ENCODE data around the gene NKX1-1.
"Not testable (repeated sequence)": the region's sequence is repeated elsewhere in the genome, so short reads cannot be mapped to it uniquely, and the experiment has no call there.

NKX1-1 gene

DNA sequence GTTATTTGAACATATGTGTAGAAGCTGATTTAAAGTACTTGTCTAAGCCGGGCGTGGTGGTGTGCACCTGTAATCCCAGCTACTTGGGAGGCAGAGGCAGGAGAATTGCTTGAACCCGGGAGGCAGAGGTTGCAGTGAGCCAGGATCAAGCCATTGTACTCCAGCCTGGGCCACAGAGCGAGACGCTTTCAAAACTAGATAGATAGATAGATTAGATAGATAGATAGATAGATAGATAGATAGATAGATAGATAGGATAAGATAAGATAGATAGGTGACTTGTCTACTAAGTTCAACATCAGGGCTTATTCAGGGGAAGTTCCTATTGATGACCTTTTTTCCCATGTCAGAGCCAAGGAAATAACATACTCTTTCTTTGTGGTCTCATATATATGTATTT lies 12.9 kb downstream of the NKX1-1 start:
- H3K27me3 ChIP-seq (ENCODE audit: control insufficient read depth, insufficient read depth, low read length); H3K27ac ChIP-seq (ENCODE audit: low read length); H3K4me1 ChIP-seq (ENCODE audit: control insufficient read depth, low read depth, low read length); H3K36me3 ChIP-seq (ENCODE audit: control insufficient read depth, low read depth, low read length); H3K9ac ChIP-seq (ENCODE audit: low read length); H3K4me3 ChIP-seq (ENCODE audit: low read length): not testable (repeated sequence)
- peaks cover 15% of the 10 kb centered on the region for H3K9me3 ChIP-seq (ENCODE audit: control insufficient read depth, low read depth, low read length)

- Histone ChIP-seq H3K27ac (ENCODE audit: low read length) (no peak overlapping the region), H3K9me3 (ENCODE audit: control insufficient read depth, low read depth, low read length) (no peaks in the 10 kb centered on the region), H3K27me3 (ENCODE audit: control insufficient read depth, insufficient read depth, low read length) (no peaks in the 10 kb centered on the region), H3K4me3 (ENCODE audit: low read length) (no peak overlapping the region), H3K4me1 (ENCODE audit: control insufficient read depth, low read depth, low read length) (no peaks in the 10 kb centered on the region), H3K9ac (ENCODE audit: low read length) (no peak overlapping the region), H3K36me3 (ENCODE audit: control insufficient read depth, low read depth, low read length) (peaks cover 9% of the 10 kb centered on the region)
These were observed 20.6 kb downstream of the NKX1-1 start for GRCh38 chr4:1385373-1386340.

GRCh38 chr4:1384675-1385372 lies 21.4 kb downstream of the NKX1-1 start:
- Histone ChIP-seq H3K4me1 (ENCODE audit: control insufficient read depth, low read depth, low read length) (no peaks in the 10 kb centered on the region), H3K36me3 (ENCODE audit: control insufficient read depth, low read depth, low read length) (peaks cover 9% of the 10 kb centered on the region), H3K27me3 (ENCODE audit: control insufficient read depth, insufficient read depth, low read length) (no peaks in the 10 kb centered on the region), H3K9ac (ENCODE audit: low read length) (no peak overlapping the region), H3K9me3 (ENCODE audit: control insufficient read depth, low read depth, low read length) (no peaks in the 10 kb centered on the region), H3K27ac (ENCODE audit: low read length) (no peak overlapping the region), H3K4me3 (ENCODE audit: low read length) (no peak overlapping the region)

DNA sequence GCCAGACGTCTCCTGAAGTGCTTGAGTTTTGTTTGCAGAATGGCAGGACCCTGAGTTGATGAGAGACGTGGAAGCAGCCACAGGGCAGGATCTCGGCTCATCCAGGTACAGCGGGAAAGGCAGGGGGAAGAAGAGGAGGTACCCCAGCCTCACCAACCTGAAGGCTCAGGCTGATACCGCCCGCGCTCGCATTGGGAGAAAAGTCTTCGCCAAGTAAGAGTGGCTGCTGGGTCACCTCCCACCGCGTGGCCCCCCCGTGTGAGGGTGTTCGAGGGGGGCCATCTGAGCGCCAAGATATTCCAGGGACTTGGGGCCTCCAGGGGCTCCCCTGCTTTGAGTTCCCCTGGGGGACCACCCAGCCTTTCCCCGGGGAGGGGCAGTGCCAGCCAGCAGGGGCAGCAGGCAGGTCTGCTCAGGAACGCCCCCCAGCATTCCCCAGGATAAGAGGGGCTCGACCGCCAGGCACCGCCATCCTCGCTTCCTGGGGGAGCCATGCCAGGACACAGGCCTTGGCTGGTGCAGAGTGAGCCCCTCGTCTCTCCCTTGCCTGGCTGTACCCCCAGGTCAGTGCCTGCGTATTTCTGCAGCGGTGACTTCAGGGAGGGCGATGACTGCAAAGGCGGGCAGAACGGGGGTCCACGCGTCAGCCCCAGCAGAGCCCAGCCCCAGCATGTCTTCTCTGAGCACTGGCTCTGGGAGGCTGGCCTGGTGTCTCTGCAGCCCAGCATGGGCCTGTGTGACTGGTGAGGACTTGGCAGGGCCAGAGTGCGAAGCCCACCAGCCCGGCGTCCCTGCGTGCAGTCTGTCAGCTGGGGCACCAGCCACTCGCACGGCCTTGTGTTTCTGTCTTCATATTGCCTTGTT lies 22.3 kb downstream of the NKX1-1 start:
- Histone ChIP-seq H3K4me3 (ENCODE audit: low read length) (no peak overlapping the region), H3K36me3 (ENCODE audit: control insufficient read depth, low read depth, low read length) (peaks cover 9% of the 10 kb centered on the region)

DNA sequence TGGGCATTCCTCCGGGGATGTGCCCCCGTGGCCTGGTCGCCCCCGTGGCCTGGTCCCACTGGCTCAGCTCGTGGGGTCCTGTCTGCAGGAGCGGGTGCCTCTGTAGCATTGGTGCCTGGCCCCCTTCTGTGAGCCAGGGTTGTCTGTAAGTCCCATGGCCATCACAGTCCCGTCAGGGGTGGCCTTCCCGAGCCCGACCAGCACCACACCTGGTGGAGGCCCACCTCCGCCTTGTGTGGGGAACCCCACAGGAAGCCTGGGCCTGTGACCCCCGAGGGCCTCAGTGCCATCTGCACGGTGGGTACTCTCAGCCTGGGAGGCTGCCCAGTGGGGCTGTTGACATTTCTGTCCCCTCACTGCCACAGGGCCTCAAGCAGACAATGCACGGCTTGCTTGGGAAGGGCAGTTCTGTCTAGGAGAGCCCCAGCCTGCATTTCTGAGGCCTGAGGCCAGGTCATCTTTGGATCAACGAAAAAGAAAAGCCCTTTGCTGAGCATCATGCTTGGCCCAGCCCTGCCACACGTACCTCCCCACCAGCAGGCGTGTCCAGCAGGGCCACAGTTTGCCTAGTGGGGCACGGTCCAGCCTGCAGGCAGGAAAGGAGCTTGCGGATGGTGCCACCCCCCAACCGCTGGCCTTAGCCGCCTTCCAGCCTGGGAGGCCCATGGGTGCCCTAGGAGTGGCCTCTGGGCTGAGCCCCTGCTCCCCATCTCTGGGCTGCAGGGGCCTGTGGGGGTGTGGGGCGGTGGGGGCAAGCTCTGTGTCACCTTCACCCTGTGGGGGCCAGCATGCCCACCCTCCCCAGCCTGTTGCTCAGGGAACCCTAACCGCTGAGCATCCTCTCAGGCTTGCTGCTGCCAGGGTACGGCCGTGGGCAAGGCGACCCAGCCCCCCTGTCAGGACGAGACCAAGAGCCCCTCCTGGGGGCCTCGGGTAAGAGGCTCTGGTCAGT lies 23.2 kb downstream of the NKX1-1 start:
- Histone ChIP-seq H3K27ac (ENCODE audit: low read length) (no peak overlapping the region), H3K4me3 (ENCODE audit: low read length) (no peak overlapping the region), H3K9ac (ENCODE audit: low read length) (no peak overlapping the region), H3K27me3 (ENCODE audit: control insufficient read depth, insufficient read depth, low read length) (no peaks in the 10 kb centered on the region), H3K9me3 (ENCODE audit: control insufficient read depth, low read depth, low read length) (no peaks in the 10 kb centered on the region), H3K36me3 (ENCODE audit: control insufficient read depth, low read depth, low read length) (peaks cover 9% of the 10 kb centered on the region), H3K4me1 (ENCODE audit: control insufficient read depth, low read depth, low read length) (no peaks in the 10 kb centered on the region)

More for the DNA sequence above, 22.3 kb downstream of the NKX1-1 start:
- no peaks in the 10 kb centered on the region for H3K4me1 ChIP-seq (ENCODE audit: control insufficient read depth, low read depth, low read length)
- no peak overlapping the region for H3K27ac ChIP-seq (ENCODE audit: low read length)
- H3K9me3 ChIP-seq (ENCODE audit: control insufficient read depth, low read depth, low read length): no peaks in the 10 kb centered on the region
- no peaks in the 10 kb centered on the region for H3K27me3 ChIP-seq (ENCODE audit: control insufficient read depth, insufficient read depth, low read length)
- H3K9ac ChIP-seq (ENCODE audit: low read length): no peak overlapping the region

DNA sequence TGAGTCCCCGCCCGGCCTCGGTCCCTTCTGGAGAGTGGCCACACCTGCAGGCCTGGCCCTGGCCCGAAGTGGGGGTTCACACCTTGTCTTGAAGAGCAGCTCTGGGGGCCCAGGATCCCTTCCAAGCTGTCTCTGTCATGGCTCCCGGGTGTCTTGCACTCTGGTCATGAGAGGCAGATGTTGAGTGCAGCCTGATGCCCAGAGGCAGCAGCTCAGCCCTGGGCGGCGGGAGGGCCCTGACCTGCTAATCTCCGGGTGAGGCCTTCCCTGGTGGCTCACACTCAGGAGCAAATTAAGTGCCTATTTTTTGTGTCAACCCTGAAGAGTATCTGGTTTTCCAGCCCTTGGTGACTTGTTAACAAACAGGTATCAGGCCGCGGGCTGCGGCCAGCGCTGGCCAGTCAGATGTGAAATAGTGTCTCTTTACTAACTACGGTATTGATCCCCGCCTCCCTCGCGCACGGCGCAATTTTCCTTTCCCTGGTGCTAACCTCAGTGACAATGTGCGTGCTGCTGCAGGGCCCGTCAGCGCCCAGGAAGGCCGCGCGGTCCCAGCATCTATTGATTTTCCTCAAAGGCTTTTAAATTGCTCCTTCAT lies 24.2 kb downstream of the NKX1-1 start:
- H3K9ac ChIP-seq (ENCODE audit: low read length): no peak overlapping the region
- no peaks in the 10 kb centered on the region for H3K27me3 ChIP-seq (ENCODE audit: control insufficient read depth, insufficient read depth, low read length)
- no peaks in the 10 kb centered on the region for H3K4me1 ChIP-seq (ENCODE audit: control insufficient read depth, low read depth, low read length)
- H3K27ac ChIP-seq (ENCODE audit: low read length): no peak overlapping the region
- no peaks in the 10 kb centered on the region for H3K9me3 ChIP-seq (ENCODE audit: control insufficient read depth, low read depth, low read length)
- no peak overlapping the region for H3K4me3 ChIP-seq (ENCODE audit: low read length)
- peaks cover 9% of the 10 kb centered on the region for H3K36me3 ChIP-seq (ENCODE audit: control insufficient read depth, low read depth, low read length)

- H3K36me3 ChIP-seq (ENCODE audit: control insufficient read depth, low read depth, low read length): peaks cover 5% of the 10 kb centered on the region
- no peak overlapping the region for H3K27ac ChIP-seq (ENCODE audit: low read length)
- no peak overlapping the region for H3K4me3 ChIP-seq (ENCODE audit: low read length)
- no peak overlapping the region for H3K9ac ChIP-seq (ENCODE audit: low read length)
- H3K27me3 ChIP-seq (ENCODE audit: control insufficient read depth, insufficient read depth, low read length): no peaks in the 10 kb centered on the region
- no peaks in the 10 kb centered on the region for H3K4me1 ChIP-seq (ENCODE audit: control insufficient read depth, low read depth, low read length)
- no peaks in the 10 kb centered on the region for H3K9me3 ChIP-seq (ENCODE audit: control insufficient read depth, low read depth, low read length)
These were observed 25.0 kb downstream of the NKX1-1 start for GRCh38 chr4:1381181-1381621.

- Histone ChIP-seq H3K4me1 (ENCODE audit: control insufficient read depth, low read depth, low read length) (no peaks in the 10 kb centered on the region), H3K36me3 (ENCODE audit: control insufficient read depth, low read depth, low read length) (no peaks in the 10 kb centered on the region)
These were observed 25.7 kb downstream of the NKX1-1 start for GRCh38 chr4:1380368-1381151.

DNA sequence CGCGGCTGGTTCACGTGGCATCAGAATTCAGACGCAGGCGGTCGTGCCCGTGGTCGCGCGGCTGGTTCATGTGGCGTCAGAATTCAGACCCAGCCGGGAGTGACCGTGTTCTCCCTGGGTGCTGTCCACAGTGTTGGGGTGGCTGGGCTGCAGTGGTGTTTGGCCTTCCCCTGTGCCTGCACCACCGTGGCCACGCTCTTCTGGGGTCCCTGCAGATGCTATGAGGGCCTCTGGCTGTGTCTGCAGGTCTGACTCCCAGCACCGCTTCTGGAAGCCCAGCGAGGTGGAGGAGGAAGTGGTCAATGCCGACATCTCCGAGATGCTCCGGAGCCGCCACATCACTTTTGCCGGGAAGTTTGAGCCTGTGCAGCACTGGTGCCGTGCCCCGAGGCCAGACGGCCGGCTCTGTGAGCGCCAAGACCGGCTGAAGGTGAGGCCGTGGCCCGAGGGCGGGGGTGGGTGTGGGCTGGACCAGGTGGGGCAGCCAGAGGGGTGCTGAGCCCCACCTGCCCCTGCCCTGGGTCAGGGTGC lies 26.4 kb downstream of the NKX1-1 start:
- H3K9ac ChIP-seq (ENCODE audit: low read length): no peak overlapping the region
- no peaks in the 10 kb centered on the region for H3K36me3 ChIP-seq (ENCODE audit: control insufficient read depth, low read depth, low read length)
- H3K9me3 ChIP-seq (ENCODE audit: control insufficient read depth, low read depth, low read length): no peaks in the 10 kb centered on the region
- no peaks in the 10 kb centered on the region for H3K27me3 ChIP-seq (ENCODE audit: control insufficient read depth, insufficient read depth, low read length)
- no peak overlapping the region for H3K4me3 ChIP-seq (ENCODE audit: low read length)
- no peak overlapping the region for H3K27ac ChIP-seq (ENCODE audit: low read length)
- H3K4me1 ChIP-seq (ENCODE audit: control insufficient read depth, low read depth, low read length): no peaks in the 10 kb centered on the region

More at GRCh38 chr4:1380368-1381151, 25.7 kb downstream of the NKX1-1 start:
- H3K9me3 ChIP-seq (ENCODE audit: control insufficient read depth, low read depth, low read length): no peaks in the 10 kb centered on the region
- H3K9ac ChIP-seq (ENCODE audit: low read length): no peak overlapping the region
- H3K27ac ChIP-seq (ENCODE audit: low read length): no peak overlapping the region
- no peak overlapping the region for H3K4me3 ChIP-seq (ENCODE audit: low read length)
- H3K27me3 ChIP-seq (ENCODE audit: control insufficient read depth, insufficient read depth, low read length): no peaks in the 10 kb centered on the region
